DND-41 (cell line): ENCODE results near the gene PTPRN2.

Experiments used
- CTCF ChIP-seq: IDR thresholded peaks from 2 replicates; pipeline ENCODE4 v1.5.1; 2012; ENCODE audit warnings: borderline replicate concordance, low read length, moderate library complexity, mild to moderate bottlenecking; ENCODE audit not compliant: poor library complexity, severe bottlenecking; ENCODE audit errors: extremely low read depth
- EZH2 ChIP-seq: IDR thresholded peaks from 3 replicates; pipeline ENCODE4 v1.6.1; 2012; ENCODE audit warnings: borderline replicate concordance, low read depth, mild to moderate bottlenecking, moderate library complexity, low read length, inconsistent platforms; ENCODE audit not compliant: severe bottlenecking

GRCh38 chr7:158482480-158482879 is 105.1 kb downstream of the PTPRN2 start:
- TF ChIP-seq CTCF (no peak), EZH2 (no peak)
